SH-SY5Y (cell line): Measurements from ENCODE around the gene ARRDC5.

Experiments used
- GATA2 ChIP-seq: IDR thresholded peaks from 2 replicates; pipeline ENCODE4 v1.6.1; 2011; ENCODE audit warnings: mild to moderate bottlenecking, low read depth, low read length
- GATA3 ChIP-seq: IDR thresholded peaks from 2 replicates; pipeline ENCODE4 v1.6.1; 2011; ENCODE audit warnings: low read depth, mild to moderate bottlenecking, low read length, moderate library complexity

DNA sequence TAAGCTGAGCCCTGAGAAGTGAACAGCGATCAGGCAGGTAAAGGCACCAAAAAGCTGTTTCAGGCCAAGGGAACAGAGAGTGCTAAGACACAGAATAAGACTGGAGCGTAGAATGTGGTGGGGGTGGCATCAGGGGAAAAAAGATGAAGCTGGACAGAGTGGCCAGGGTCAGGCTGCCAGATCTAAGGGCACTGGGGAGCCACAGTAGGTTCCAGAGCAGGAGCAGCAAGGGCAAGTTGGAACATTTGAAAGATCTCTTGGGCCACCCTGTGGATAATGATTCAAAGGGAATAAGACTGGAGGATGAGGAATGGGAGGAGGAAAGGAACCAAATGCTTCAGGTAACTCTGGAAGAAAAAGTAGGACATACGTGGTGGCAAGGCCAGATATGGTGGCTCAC is 28.8 kb downstream of the ARRDC5 start:
- no peak for TF ChIP-seq GATA3
- TF ChIP-seq GATA2 = no peak
